ENCODE data around the gene CCDC110. TPM values are rescaled to one million over a fixed set of nuclear protein-coding genes. Genes with fewer than 3 reads are reported as not detected.

Gene CCDC110
- total RNA-seq, 6 experiments from 2014 or later = 0.39 to 1.4 (median 0.46) TPM

DNA sequence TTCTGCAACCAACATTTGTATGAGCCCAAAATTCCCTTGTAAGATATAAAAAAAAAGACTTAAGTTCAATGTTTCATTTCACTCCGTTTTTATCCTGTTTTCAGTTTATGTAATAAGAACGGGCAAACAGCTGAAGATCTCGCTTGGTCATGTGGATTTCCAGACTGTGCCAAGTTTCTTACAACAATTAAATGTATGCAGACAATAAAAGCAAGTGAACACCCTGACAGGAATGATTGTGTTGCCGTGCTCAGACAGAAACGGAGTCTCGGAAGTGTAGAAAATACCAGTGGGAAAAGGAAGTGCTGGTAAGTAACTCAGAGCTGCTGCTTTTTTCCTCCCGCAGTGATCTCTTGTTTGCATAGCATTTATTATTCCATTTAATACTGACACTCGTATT lies 72.1 kb downstream of the CCDC110 start:
- no peak for ATAC-seq
- H3K36me3 ChIP-seq = peaks cover 0 to 36% (median 7%) of the 10 kb centered on the region in 4 donors
- WGBS (ENCODE audit: insufficient coverage, low coverage, low lambda C conversion rate, missing lambda C conversion rate) = 76% methylated on average over 8 of the region's 8 CpGs
- intact Hi-C loops (cut with DNase I) = loop anchor here in 1 of 2 donors (10.0 kb wide), 1 partner anchor 195 kb away; the partner anchor contains the start of genes CFAP97 and SNX25
- no peaks in the 10 kb centered on the region for H3K27me3 ChIP-seq
- no peaks in the 10 kb centered on the region for H3K9me3 ChIP-seq
- no peak overlapping the region for H3K27ac ChIP-seq
- H3K4me1 ChIP-seq = peaks cover 0 to 8% (median 4%) of the 10 kb centered on the region in 4 donors
- TF ChIP-seq, protein P1, sequence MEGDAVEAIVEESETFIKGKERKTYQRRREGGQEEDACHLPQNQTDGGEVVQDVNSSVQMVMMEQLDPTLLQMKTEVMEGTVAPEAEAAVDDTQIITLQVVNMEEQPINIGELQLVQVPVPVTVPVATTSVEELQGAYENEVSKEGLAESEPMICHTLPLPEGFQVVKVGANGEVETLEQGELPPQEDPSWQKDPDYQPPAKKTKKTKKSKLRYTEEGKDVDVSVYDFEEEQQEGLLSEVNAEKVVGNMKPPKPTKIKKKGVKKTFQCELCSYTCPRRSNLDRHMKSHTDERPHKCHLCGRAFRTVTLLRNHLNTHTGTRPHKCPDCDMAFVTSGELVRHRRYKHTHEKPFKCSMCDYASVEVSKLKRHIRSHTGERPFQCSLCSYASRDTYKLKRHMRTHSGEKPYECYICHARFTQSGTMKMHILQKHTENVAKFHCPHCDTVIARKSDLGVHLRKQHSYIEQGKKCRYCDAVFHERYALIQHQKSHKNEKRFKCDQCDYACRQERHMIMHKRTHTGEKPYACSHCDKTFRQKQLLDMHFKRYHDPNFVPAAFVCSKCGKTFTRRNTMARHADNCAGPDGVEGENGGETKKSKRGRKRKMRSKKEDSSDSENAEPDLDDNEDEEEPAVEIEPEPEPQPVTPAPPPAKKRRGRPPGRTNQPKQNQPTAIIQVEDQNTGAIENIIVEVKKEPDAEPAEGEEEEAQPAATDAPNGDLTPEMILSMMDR (IDR thresholded peaks at IDR 0.05) = no peak
- TF ChIP-seq POLR2A (IDR thresholded peaks at IDR 0.05) = no peak
- H3K4me3 ChIP-seq = no peak overlapping the region
- no peak for DNase-seq

DNA sequence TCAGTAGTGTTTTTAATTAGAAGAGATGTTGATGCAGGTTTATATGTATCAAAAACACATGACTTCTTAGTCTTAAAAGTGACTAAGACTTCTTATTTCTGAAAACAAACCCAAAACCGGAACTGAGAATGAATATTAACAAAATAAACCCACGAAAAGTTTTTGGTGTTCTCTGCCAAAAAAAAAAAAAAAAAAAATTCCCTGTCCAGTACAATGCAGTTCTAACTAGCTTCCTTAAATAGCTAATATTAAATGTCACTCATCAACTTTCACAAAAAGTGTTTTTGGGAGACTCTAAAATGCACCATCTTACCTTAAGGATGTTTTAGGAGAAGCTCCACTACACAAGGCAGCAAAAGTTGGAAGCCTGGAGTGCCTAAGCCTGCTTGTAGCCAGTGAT lies 72.9 kb downstream of the CCDC110 start:
- no peak for TF ChIP-seq POLR2A (IDR thresholded peaks at IDR 0.05)
- TF ChIP-seq, protein P1 (IDR thresholded peaks at IDR 0.05) = no peak
- Histone ChIP-seq H3K27me3 (no peaks in the 10 kb centered on the region), H3K4me1 (peaks cover 0 to 8% (median 4%) of the 10 kb centered on the region in 4 donors), H3K27ac (peak overlapping the region in 1 of 3 donors; percentile 100), H3K36me3 (peaks cover 0 to 36% (median 7%) of the 10 kb centered on the region in 4 donors), H3K9me3 (no peaks in the 10 kb centered on the region), H3K4me3 (no peak overlapping the region)
- no peak for DNase-seq
- no peak for ATAC-seq
- WGBS (ENCODE audit: insufficient coverage, low coverage, low lambda C conversion rate, missing lambda C conversion rate) = 56% methylated on average over 2 of the region's 2 CpGs
- intact Hi-C loops (cut with DNase I) = loop anchor here in 1 of 2 donors (10.0 kb wide), 1 partner anchor 194 kb away; the partner anchor contains the start of genes CFAP97 and SNX25

DNA sequence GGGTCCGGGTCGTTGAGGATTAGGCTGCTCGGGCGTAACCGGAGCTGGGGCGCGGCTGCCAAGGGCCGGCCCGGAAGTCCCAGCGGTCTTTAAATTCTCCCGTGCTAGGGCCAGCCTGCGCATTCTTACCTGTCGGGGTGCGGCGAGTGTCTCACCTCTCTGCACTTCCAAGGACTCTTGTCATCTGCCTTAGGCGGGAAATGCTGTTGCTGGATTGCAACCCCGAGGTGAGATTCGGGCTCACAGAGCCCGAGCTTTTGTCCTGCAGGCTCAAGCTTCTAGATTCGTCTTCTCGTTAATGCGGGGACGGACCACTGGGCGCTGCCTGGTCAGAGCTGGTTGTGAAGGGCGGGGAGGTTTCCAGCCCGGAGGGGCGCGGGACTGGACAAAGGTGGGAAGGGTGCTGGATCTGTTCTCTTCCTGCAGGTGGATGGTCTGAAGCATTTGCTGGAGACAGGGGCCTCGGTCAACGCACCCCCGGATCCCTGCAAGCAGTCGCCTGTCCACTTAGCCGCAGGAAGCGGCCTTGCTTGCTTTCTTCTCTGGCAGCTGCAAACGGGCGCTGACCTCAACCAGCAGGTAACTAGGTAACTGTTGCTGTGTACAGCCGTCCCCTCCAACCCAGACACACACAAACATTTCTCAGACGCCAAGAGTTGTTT lies 74.7 kb downstream of the CCDC110 start, which contains the start of gene ANKRD37:
Gene ANKRD37, plus strand, starts transcription at position 118 of the 662 bp plus-strand sequence. Its CDS starts 83 bp downstream, at position 201.
- DNase-seq = peak; percentile 68 to 82 (median 80)
- TF ChIP-seq, protein P1 (IDR thresholded peaks at IDR 0.05) = no peak
- peak; percentile 70 for TF ChIP-seq POLR2A (IDR thresholded peaks at IDR 0.05)
- Histone ChIP-seq H3K27me3 (no peaks in the 10 kb centered on the region), H3K4me1 (peaks cover 0 to 8% (median 4%) of the 10 kb centered on the region in 4 donors), H3K27ac (peak within 1 kb of the TSS; percentile 100), H3K9me3 (no peaks in the 10 kb centered on the region), H3K36me3 (peaks cover 0 to 27% (median 6%) of the 10 kb centered on the region in 4 donors), H3K4me3 (peak within 1 kb of the TSS; percentile 57 to 80 (median 69))
- 8% methylated on average over 6 of the region's 38 CpGs for WGBS (ENCODE audit: insufficient coverage, low coverage, low lambda C conversion rate, missing lambda C conversion rate)
- intact Hi-C loops (cut with DNase I) = loop anchor here in 1 of 2 donors (10.0 kb wide), 1 partner anchor 192 kb away; the partner anchor contains the start of genes CFAP97 and SNX25
- peak; percentile 43 to 68 (median 53) for ATAC-seq

DNA sequence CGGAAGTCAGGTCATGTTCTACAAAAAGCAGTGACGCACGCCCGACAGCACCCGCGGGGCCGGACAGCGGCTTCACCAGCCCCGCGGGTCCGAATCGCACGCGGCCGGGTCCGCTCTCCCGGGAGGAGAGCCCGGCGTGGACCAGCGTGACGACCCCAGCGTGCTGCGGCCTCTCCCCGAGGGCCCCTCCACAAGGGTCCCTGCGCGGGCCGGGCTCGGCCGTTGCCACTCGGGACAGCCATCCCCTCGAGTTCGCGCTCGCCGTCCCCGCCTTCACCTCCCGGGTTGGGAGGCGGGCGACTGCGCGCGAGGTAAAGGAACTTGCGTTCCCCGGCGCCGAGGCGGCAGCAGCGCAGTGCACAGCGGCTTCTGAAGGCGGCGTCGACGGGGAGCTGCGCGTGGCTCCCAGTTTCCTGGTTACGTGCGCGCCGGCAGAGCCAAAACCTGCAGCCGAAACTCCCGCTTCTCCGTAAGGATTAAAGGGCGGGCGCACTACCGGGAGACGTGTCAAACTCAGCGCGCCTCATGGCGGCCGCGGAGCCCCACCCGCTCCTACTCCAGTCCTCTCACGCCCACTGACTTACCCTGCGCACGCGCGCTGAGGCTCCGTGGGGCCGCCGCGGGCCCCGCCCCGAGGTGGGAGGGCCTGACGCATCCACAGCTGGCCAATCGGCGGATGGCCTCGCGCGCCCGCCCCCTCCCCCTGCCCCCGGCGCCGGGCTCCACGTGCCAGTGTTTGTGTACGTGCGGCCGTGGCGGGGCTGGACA lies 75.4 kb downstream of the CCDC110 start:
- Histone ChIP-seq H3K4me1 (peaks cover 0 to 8% (median 4%) of the 10 kb centered on the region in 4 donors), H3K36me3 (peaks cover 0 to 24% (median 6%) of the 10 kb centered on the region in 4 donors), H3K27ac (peak overlapping the region; percentile 100), H3K4me3 (peak overlapping the region; percentile 57 to 80 (median 69)), H3K27me3 (no peaks in the 10 kb centered on the region), H3K9me3 (no peaks in the 10 kb centered on the region)
- intact Hi-C loops (cut with DNase I) = loop anchor here in 1 of 2 donors (10.0 kb wide), 1 partner anchor 191 kb away; the partner anchor contains the start of genes CFAP97 and SNX25
- 0% methylated on average over 19 of the region's 98 CpGs for WGBS (ENCODE audit: insufficient coverage, low coverage, low lambda C conversion rate, missing lambda C conversion rate)
- DNase-seq = peak; percentile 98 to 99 (median 99)
- TF ChIP-seq POLR2A (IDR thresholded peaks at IDR 0.05) = peak; percentile 84
- TF ChIP-seq, protein P1 (IDR thresholded peaks at IDR 0.05) = no peak
- ATAC-seq = peak; percentile 83 to 93 (median 90)

All from right lobe of liver (tissue), 6 donors.